MCF 10A (cell line): ENCODE data around the gene C1orf105. TPM values are rescaled to one million over a fixed set of nuclear protein-coding genes. Genes with fewer than 3 reads are reported as not detected.

Source experiments
- BruUV-seq: library from RNA; stranded (reverse); fragments of 400-500 nt; replicated peaks from 2 replicates; lab custom pipeline; 2021; lab: Mats Ljungman, UMichigan
- CTCF ChIA-PET: fragments of 300-600 bp; sonication (Branson Sonifier 250); formaldehyde crosslinking; extraction: SDS; loops from one replicate; lab custom pipeline; 2021; ENCODE audit warnings: antibody characterized with exemption, inconsistent platforms; lab: Yijun Ruan, JAX
- POLR2A ChIA-PET: fragments of 300-600, 350-650 bp; sonication (Branson Sonifier 250); formaldehyde crosslinking; extraction: SDS; loops from one replicate; lab custom pipeline; 2020; ENCODE audit warnings: antibody characterized with exemption, inconsistent platforms; lab: Yijun Ruan, JAX
- DNase-seq: peaks from one replicate; pipeline ENCODE4 v3.0.0-alpha.2; 2018; ENCODE audit not compliant: unreplicated experiment
- H3K27ac Mint-ChIP-seq: one replicate; pipeline ENCODE4 v1.8.0; 2022; ENCODE audit warnings: mild to moderate bottlenecking, low read depth, mixed read lengths; ENCODE audit not compliant: unreplicated experiment
- H3K27me3 Mint-ChIP-seq: one replicate; pipeline ENCODE4 v1.8.0; 2022; ENCODE audit warnings: mixed read lengths; ENCODE audit not compliant: insufficient read depth, unreplicated experiment
- H3K36me3 Mint-ChIP-seq: one replicate; pipeline ENCODE4 v1.8.0; 2022; ENCODE audit warnings: mild to moderate bottlenecking, moderate library complexity, mixed read lengths; ENCODE audit not compliant: insufficient read depth, unreplicated experiment
- H3K4me1 Mint-ChIP-seq: one replicate; pipeline ENCODE4 v1.8.0; 2022; ENCODE audit warnings: mixed read lengths; ENCODE audit not compliant: insufficient read depth, unreplicated experiment
- H3K4me3 Mint-ChIP-seq: one replicate; pipeline ENCODE4 v1.8.0; 2022; ENCODE audit warnings: mild to moderate bottlenecking, moderate library complexity, mixed read lengths; ENCODE audit not compliant: unreplicated experiment
- H3K9me3 Mint-ChIP-seq: one replicate; pipeline ENCODE4 v1.8.0; 2022; ENCODE audit warnings: mixed read lengths; ENCODE audit not compliant: unreplicated experiment
- CTCF ChIP-seq: fragments of 200-600 bp; IDR thresholded peaks from one replicate; pipeline ENCODE4 v1.8.0; 2022; ENCODE audit warnings: antibody characterized with exemption, mild to moderate bottlenecking; ENCODE audit not compliant: unreplicated experiment
- intact Hi-C: fragments of 100-400 bp; cut with micrococcal nuclease; formaldehyde crosslinking; loops from 2 replicates; pipeline ENCODE4 v1.14.1; 2022
- total RNA-seq: library from RNA; stranded (reverse); gene quantifications from 2 replicates; pipeline ENCODE4 v1.2.3, GENCODE V29; 2022

The C1orf105 gene
- total RNA-seq, 1 experiment from 2014 or later = not detected

- H3K4me3 Mint-ChIP-seq = no peak overlapping the region
- ChIA-PET POLR2A (interaction anchor here (0.7 to 4.1 kb wide), 6 partner anchors 10 to 54 kb away, joined by 3 to 27 read pairs (median 4); no protein-coding TSS in a partner anchor), CTCF (interaction anchor here (0.6 to 2.3 kb wide), 6 partner anchors 18 to 391 kb away, joined by 3 to 8 read pairs (median 4); no protein-coding TSS in a partner anchor)
- no peak for DNase-seq
- H3K4me1 Mint-ChIP-seq = peaks cover 16% of the 10 kb centered on the region
- no peaks in the 10 kb centered on the region for H3K9me3 Mint-ChIP-seq
- no peak for TF ChIP-seq CTCF
- intact Hi-C loops = no loop called here
- no peaks in the 10 kb centered on the region for H3K36me3 Mint-ChIP-seq
- no TSS peak for BruUV-seq
- no peak overlapping the region for H3K27ac Mint-ChIP-seq
- H3K27me3 Mint-ChIP-seq = no peaks in the 10 kb centered on the region
These were observed 44.1 kb upstream of the C1orf105 start for GRCh38 chr1:172376431-172376830.

- H3K4me1 Mint-ChIP-seq = peaks cover 16% of the 10 kb centered on the region
- H3K36me3 Mint-ChIP-seq = no peaks in the 10 kb centered on the region
- no peak for DNase-seq
- H3K4me3 Mint-ChIP-seq = no peak overlapping the region
- no peaks in the 10 kb centered on the region for H3K9me3 Mint-ChIP-seq
- H3K27ac Mint-ChIP-seq = no peak overlapping the region
- POLR2A ChIA-PET = interaction anchor here (1.0 to 4.1 kb wide), 4 partner anchors 18 to 55 kb away, joined by 3 to 27 read pairs (median 6); no protein-coding TSS in a partner anchor
- no peaks in the 10 kb centered on the region for H3K27me3 Mint-ChIP-seq
- BruUV-seq = no TSS peak
- CTCF ChIA-PET = interaction anchor here (0.6 to 2.3 kb wide), 11 partner anchors 19 to 484 kb away, joined by 3 to 8 read pairs (median 3); no protein-coding TSS in a partner anchor
- intact Hi-C loops = no loop called here
- no peak for TF ChIP-seq CTCF
These were observed 42.9 kb upstream of the C1orf105 start for GRCh38 chr1:172377565-172377964.

GRCh38 chr1:172378109-172378760 is 42.2 kb upstream of the C1orf105 start:
- H3K9me3 Mint-ChIP-seq = no peaks in the 10 kb centered on the region
- H3K27ac Mint-ChIP-seq = no peak overlapping the region
- no peaks in the 10 kb centered on the region for H3K27me3 Mint-ChIP-seq

More at GRCh38 chr1:172378109-172378760, 42.2 kb upstream of the C1orf105 start:
- no peak for TF ChIP-seq CTCF
- ChIA-PET CTCF (interaction anchor here (0.5 to 2.3 kb wide), 9 partner anchors 91 to 485 kb away, joined by 3 to 5 read pairs (median 3); no protein-coding TSS in a partner anchor), POLR2A (interaction anchor here (0.9 to 4.1 kb wide), 3 partner anchors 19 to 56 kb away, joined by 4 to 27 read pairs (median 9); no protein-coding TSS in a partner anchor)
- DNase-seq = no peak
- BruUV-seq = no TSS peak
- intact Hi-C loops = no loop called here
- peaks cover 16% of the 10 kb centered on the region for H3K4me1 Mint-ChIP-seq
- no peaks in the 10 kb centered on the region for H3K36me3 Mint-ChIP-seq
- no peak overlapping the region for H3K4me3 Mint-ChIP-seq
